ENCODE data around the gene PGAP6.
"Not testable (repeated sequence)": the region's sequence is repeated elsewhere in the genome, so short reads cannot be mapped to it uniquely, and the experiment has no call there.

DNA sequence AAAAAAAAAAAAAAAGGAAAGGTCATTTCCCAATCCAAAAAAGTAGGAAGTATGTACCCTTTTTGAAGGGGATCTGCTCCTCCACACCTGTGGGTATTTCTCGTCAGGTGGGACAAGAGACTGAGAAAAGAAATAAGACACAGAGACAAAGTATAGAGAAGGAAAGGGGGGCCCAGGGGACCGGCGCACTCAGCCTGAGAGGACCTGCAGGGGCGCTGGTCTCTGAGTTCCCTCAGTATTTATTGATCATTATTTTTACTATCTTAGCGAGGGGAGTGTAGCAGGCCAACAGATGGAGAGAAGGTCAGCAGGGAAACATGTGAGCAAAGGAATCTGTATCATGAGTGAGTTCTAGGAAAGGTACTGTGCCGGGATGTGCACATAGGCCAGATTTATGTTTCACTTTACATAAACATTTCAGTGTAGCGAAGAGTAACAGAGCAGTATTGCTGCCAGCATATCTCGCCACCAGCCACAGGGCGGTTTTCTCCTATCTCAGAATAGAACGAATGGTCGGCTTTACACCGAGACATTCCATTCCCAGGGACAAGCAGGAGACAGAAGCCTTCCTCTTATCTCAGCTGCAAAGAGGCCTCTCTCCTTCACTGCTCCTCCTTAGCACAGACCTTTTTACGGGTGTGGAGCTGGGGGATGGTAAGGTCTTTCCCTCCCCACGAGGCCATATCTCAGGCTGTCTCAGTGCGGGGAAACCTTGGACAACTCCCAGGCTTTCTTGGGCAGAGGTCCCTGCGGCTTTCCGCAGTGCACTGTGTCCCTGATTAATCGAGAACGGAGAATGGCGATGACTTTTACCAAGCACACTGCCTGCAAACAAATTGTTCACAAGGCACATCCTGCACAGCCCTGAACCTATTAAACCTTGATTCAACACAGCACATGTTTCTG is 6.2 kb upstream of the PGAP6 start:
- TF ChIP-seq, protein P1, sequence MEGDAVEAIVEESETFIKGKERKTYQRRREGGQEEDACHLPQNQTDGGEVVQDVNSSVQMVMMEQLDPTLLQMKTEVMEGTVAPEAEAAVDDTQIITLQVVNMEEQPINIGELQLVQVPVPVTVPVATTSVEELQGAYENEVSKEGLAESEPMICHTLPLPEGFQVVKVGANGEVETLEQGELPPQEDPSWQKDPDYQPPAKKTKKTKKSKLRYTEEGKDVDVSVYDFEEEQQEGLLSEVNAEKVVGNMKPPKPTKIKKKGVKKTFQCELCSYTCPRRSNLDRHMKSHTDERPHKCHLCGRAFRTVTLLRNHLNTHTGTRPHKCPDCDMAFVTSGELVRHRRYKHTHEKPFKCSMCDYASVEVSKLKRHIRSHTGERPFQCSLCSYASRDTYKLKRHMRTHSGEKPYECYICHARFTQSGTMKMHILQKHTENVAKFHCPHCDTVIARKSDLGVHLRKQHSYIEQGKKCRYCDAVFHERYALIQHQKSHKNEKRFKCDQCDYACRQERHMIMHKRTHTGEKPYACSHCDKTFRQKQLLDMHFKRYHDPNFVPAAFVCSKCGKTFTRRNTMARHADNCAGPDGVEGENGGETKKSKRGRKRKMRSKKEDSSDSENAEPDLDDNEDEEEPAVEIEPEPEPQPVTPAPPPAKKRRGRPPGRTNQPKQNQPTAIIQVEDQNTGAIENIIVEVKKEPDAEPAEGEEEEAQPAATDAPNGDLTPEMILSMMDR (IDR thresholded peaks at IDR 0.05): not testable (repeated sequence)
- not testable (repeated sequence) for TF ChIP-seq POLR2A (IDR thresholded peaks at IDR 0.05)
